Sigmoid colon (tissue), 3 donors: ENCODE data around the gene MAML3.

Experiments
- CTCF ChIP-seq, 4 experiments: fragments of 450-650 bp in 3 of 4; fragments of 200-600 bp in 1 of 4; IDR thresholded peaks; one replicate each; pipeline ENCODE4 v1.5.1; 2016 to 2019; ENCODE audit warnings: antibody characterized with exemption in 4 of 4, mild to moderate bottlenecking in 3 of 4, moderate library complexity in 2 of 4
- POLR2A ChIP-seq, 2 donors: fragments of 450-650 bp; IDR thresholded peaks; one replicate each; pipeline ENCODE4 v1.6.1; 2016; ENCODE audit warnings: antibody characterized with exemption in 2 of 2, mild to moderate bottlenecking in 2 of 2, moderate library complexity in 2 of 2

- TF ChIP-seq CTCF (IDR thresholded peaks at IDR 0.05) (no peak), POLR2A (IDR thresholded peaks at IDR 0.05) (no peak)
Observed at GRCh38 chr4:140100771-140101170, 53.2 kb downstream of the MAML3 start.
